Muscle layer of duodenum (tissue), 2 donors: ENCODE data around the gene VAMP5.

ENCODE experiments used
- H3K27ac ChIP-seq: one replicate; pipeline ENCODE4 v1.7.0; 2013; ENCODE audit warnings: mild to moderate bottlenecking, low read length
- H3K27me3 ChIP-seq: one replicate; pipeline ENCODE4 v1.7.0; 2013; ENCODE audit warnings: low read depth, mild to moderate bottlenecking, control low read depth, low read length
- H3K36me3 ChIP-seq, 2 donors: one replicate each; pipeline ENCODE4 v1.7.0; 2013; ENCODE audit warnings: low read length in 2 of 2, control low read depth in 1 of 2, mild to moderate bottlenecking in 1 of 2; ENCODE audit not compliant: insufficient read depth in 2 of 2, control insufficient read depth in 1 of 2
- H3K4me1 ChIP-seq, 2 donors: one replicate each; pipeline ENCODE4 v1.7.0; 2013; ENCODE audit warnings: low read length in 2 of 2, mild to moderate bottlenecking in 2 of 2, control low read depth in 1 of 2, moderate library complexity in 1 of 2; ENCODE audit not compliant: insufficient read depth in 2 of 2, control insufficient read depth in 1 of 2
- H3K4me3 ChIP-seq, 2 donors: one replicate each; pipeline ENCODE4 v1.7.0; 2013; ENCODE audit warnings: low read length in 2 of 2, low read depth in 1 of 2, mild to moderate bottlenecking in 1 of 2
- H3K9me3 ChIP-seq, 2 donors: one replicate each; pipeline ENCODE4 v1.7.0; 2013; ENCODE audit warnings: low read length in 2 of 2, control low read depth in 1 of 2, mild to moderate bottlenecking in 1 of 2; ENCODE audit not compliant: control insufficient read depth in 1 of 2
- donor health status: healthy.

VAMP5 gene

GRCh38 chr2:85623991-85624390 lies 39.8 kb downstream of the VAMP5 start:
- Histone ChIP-seq H3K9me3 (no peaks in the 10 kb centered on the region), H3K27me3 (no peaks in the 10 kb centered on the region), H3K27ac (no peak overlapping the region)

GRCh38 chr2:85628658-85629057 lies 44.4 kb downstream of the VAMP5 start:
- no peaks in the 10 kb centered on the region for H3K9me3 ChIP-seq
- H3K36me3 ChIP-seq: peaks cover 48 to 93% of the 10 kb centered on the region in 2 donors
- H3K27me3 ChIP-seq: no peaks in the 10 kb centered on the region
- no peak overlapping the region for H3K27ac ChIP-seq
- no peak overlapping the region for H3K4me3 ChIP-seq
- no peaks in the 10 kb centered on the region for H3K4me1 ChIP-seq

More at GRCh38 chr2:85623991-85624390, 39.8 kb downstream of the VAMP5 start:
- no peak overlapping the region for H3K4me3 ChIP-seq
- H3K4me1 ChIP-seq: peaks cover 0 to under 1% of the 10 kb centered on the region in 2 donors
- H3K36me3 ChIP-seq: peaks cover 46 to 79% of the 10 kb centered on the region in 2 donors

DNA sequence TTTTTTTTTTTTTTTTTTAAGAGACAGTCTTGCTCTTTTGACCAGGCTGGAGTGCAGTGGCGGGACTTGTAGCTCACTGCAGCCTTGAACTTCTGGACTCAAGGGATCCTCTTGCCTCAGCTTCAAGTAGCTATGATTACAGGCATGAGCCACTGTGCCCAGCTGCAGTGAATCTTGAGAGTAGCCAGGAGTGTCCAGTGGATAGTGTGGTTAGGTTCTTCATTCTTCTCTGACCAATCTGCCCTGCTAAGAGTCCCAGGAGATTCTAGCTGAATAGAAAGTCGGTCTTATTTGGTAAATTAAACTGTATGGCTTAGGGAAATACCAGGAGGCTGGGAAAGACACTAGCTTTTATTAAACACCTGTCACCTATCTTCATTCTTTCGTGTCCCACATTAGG lies 47.1 kb downstream of the VAMP5 start:
- H3K4me3 ChIP-seq: no peak overlapping the region
- H3K4me1 ChIP-seq: no peaks in the 10 kb centered on the region
- H3K9me3 ChIP-seq: no peaks in the 10 kb centered on the region
- H3K36me3 ChIP-seq: peaks cover 46 to 86% of the 10 kb centered on the region in 2 donors
- no peak overlapping the region for H3K27ac ChIP-seq
- no peaks in the 10 kb centered on the region for H3K27me3 ChIP-seq

DNA sequence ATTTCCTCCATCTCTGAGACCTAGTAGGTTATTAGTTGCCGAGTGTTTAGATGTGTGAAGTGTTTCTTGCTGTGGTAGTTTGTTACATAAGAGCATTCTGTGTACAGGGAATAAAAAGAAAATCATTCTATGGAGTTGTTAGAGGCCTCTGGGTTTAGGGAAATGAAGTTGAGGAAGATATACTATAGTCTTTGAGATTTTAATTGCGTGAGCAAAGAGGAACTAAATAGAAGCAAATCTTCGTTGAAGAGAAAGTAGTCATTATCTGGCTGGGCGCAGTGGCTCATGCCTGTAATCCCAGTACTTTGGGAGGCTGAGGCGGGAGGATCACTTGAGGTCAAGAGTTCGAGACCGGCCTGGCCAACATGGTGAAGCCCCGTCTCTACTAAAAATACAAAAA lies 50.8 kb downstream of the VAMP5 start:
- H3K36me3 ChIP-seq: peaks cover 55 to 78% of the 10 kb centered on the region in 2 donors
- no peak overlapping the region for H3K4me3 ChIP-seq
- H3K27me3 ChIP-seq: no peaks in the 10 kb centered on the region
- no peaks in the 10 kb centered on the region for H3K9me3 ChIP-seq
- no peak overlapping the region for H3K27ac ChIP-seq
- H3K4me1 ChIP-seq: peaks cover 0 to 3% of the 10 kb centered on the region in 2 donors

DNA sequence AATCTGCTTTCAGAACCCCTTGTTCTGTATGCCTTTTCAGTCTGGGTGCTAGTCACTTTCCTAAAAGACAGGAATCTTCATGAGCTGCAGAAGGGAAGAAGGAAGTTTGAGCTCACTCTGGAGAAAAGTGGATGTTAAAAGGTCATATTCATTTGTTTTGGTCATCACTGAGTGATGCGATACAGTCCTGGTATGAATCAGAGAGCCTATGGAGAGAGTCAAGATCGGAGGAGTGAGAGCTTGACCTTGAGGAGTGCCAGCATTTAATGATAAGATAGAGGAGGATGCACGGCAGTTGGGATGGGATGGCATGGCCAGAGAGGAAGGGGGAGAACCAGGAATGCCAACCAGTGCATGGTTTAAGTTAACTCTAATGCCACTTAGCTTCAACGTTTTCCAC lies 51.4 kb downstream of the VAMP5 start:
- H3K27ac ChIP-seq: no peak overlapping the region
- H3K36me3 ChIP-seq: peaks cover 51 to 73% of the 10 kb centered on the region in 2 donors
- no peaks in the 10 kb centered on the region for H3K27me3 ChIP-seq
- H3K4me1 ChIP-seq: peaks cover 0 to 3% of the 10 kb centered on the region in 2 donors
- H3K4me3 ChIP-seq: no peak overlapping the region
- no peaks in the 10 kb centered on the region for H3K9me3 ChIP-seq

GRCh38 chr2:85642725-85643124 lies 58.5 kb downstream of the VAMP5 start:
- no peak overlapping the region for H3K4me3 ChIP-seq
- peaks cover 60 to 83% of the 10 kb centered on the region in 2 donors for H3K36me3 ChIP-seq
- H3K27ac ChIP-seq: no peak overlapping the region
- no peaks in the 10 kb centered on the region for H3K4me1 ChIP-seq
- H3K27me3 ChIP-seq: no peaks in the 10 kb centered on the region
- no peaks in the 10 kb centered on the region for H3K9me3 ChIP-seq
